DMS114 treated with DMSO at 0.1 percent for 48 hours (cell line): ENCODE results near the gene ELOVL2.
"Not testable (repeated sequence)": the region's sequence is repeated elsewhere in the genome, so short reads cannot be mapped to it uniquely, and the experiment has no call there.

Experiments
- DNase-seq: peaks from one replicate; lab custom pipeline; 2025; ENCODE audit not compliant: unreplicated experiment; lab: John Stamatoyannopoulos, UW

The ELOVL2 gene

GRCh38 chr6:10984959-10985358 is 59.1 kb downstream of the ELOVL2 start:
- DNase-seq: not testable (repeated sequence)

- no peak for DNase-seq
Observed at GRCh38 chr6:10981409-10981808, 62.7 kb downstream of the ELOVL2 start.

GRCh38 chr6:10979603-10980002 is 64.5 kb downstream of the ELOVL2 start:
- DNase-seq: no peak

GRCh38 chr6:10977231-10977968 is 66.7 kb downstream of the ELOVL2 start:
- DNase-seq: no peak

- DNase-seq: no peak
Observed at GRCh38 chr6:10976571-10976970, 67.5 kb downstream of the ELOVL2 start.

- DNase-seq: no peak
Observed at GRCh38 chr6:10972196-10972595, 71.9 kb downstream of the ELOVL2 start.

GRCh38 chr6:10970731-10971130 is 73.4 kb downstream of the ELOVL2 start:
- no peak for DNase-seq

GRCh38 chr6:10968776-10969175 is 75.3 kb downstream of the ELOVL2 start:
- no peak for DNase-seq

- DNase-seq: no peak
Observed at GRCh38 chr6:10964684-10965083, 79.4 kb downstream of the ELOVL2 start.

- no peak for DNase-seq
Observed at GRCh38 chr6:10963113-10963512, 81.0 kb downstream of the ELOVL2 start.

GRCh38 chr6:10962673-10963072 is 81.4 kb downstream of the ELOVL2 start:
- DNase-seq: no peak

GRCh38 chr6:10961837-10962236 is 82.3 kb downstream of the ELOVL2 start:
- no peak for DNase-seq

- no peak for DNase-seq
Observed at GRCh38 chr6:10960171-10960570, 83.9 kb downstream of the ELOVL2 start.

GRCh38 chr6:10957414-10957886 is 86.7 kb downstream of the ELOVL2 start:
- no peak for DNase-seq

GRCh38 chr6:10956776-10957175 is 87.3 kb downstream of the ELOVL2 start:
- no peak for DNase-seq

- DNase-seq: peak; percentile 14
Observed at GRCh38 chr6:10954590-10955010, 89.5 kb downstream of the ELOVL2 start.

GRCh38 chr6:10951675-10952282 is 92.3 kb downstream of the ELOVL2 start:
- DNase-seq: peak; percentile 45

GRCh38 chr6:10949579-10950490 is 94.3 kb downstream of the ELOVL2 start:
- DNase-seq: no peak

- no peak for DNase-seq
Observed at GRCh38 chr6:10947966-10948365, 96.1 kb downstream of the ELOVL2 start.

- no peak for DNase-seq
Observed at GRCh38 chr6:10945845-10946244, 98.3 kb downstream of the ELOVL2 start.

GRCh38 chr6:10939840-10940239 is 104.3 kb downstream of the ELOVL2 start:
- DNase-seq: no peak

- no peak for DNase-seq
Observed at GRCh38 chr6:10933126-10933525, 111.0 kb downstream of the ELOVL2 start.
